ENCODE data around the gene LYAR. TPM values are rescaled to one million over a fixed set of nuclear protein-coding genes. Genes with fewer than 3 reads are reported as not detected.

Gene LYAR
- total RNA-seq, 1 experiment from 2014 or later = 105 TPM

GRCh38 chr4:4317496-4318232, 27.7 kb upstream of the LYAR start:
- no peak for DNase-seq (ENCODE audit: low read depth)

GRCh38 chr4:4316150-4316495, 26.2 kb upstream of the LYAR start:
- no peak for DNase-seq (ENCODE audit: low read depth)

GRCh38 chr4:4315461-4316149, 25.7 kb upstream of the LYAR start:
- no peak for DNase-seq (ENCODE audit: low read depth)

GRCh38 chr4:4311193-4311592, 21.2 kb upstream of the LYAR start:
- no peak for DNase-seq (ENCODE audit: low read depth)

GRCh38 chr4:4308800-4309441, 19.0 kb upstream of the LYAR start:
- DNase-seq (ENCODE audit: low read depth) = peak; percentile 90

- no peak for DNase-seq (ENCODE audit: low read depth)
These were observed 17.0 kb upstream of the LYAR start for GRCh38 chr4:4306920-4307319.

GRCh38 chr4:4302416-4302815, 12.5 kb upstream of the LYAR start:
- peak; percentile 52 for DNase-seq (ENCODE audit: low read depth)

- no peak for DNase-seq (ENCODE audit: low read depth)
These were observed 12.0 kb upstream of the LYAR start for GRCh38 chr4:4302001-4302400.

GRCh38 chr4:4299006-4299405, 9.1 kb upstream of the LYAR start:
- DNase-seq (ENCODE audit: low read depth) = no peak

GRCh38 chr4:4296283-4296846, 6.4 kb upstream of the LYAR start:
- DNase-seq (ENCODE audit: low read depth) = no peak

- no peak for DNase-seq (ENCODE audit: low read depth)
These were observed 3.3 kb upstream of the LYAR start for GRCh38 chr4:4293279-4293678.

- no peak for DNase-seq (ENCODE audit: low read depth)
These were observed 385 bp downstream of the LYAR start for GRCh38 chr4:4289597-4289940.

- DNase-seq (ENCODE audit: low read depth) = no peak
These were observed 899 bp downstream of the LYAR start for GRCh38 chr4:4289055-4289454.

GRCh38 chr4:4288098-4288497, 1.9 kb downstream of the LYAR start:
- no peak for DNase-seq (ENCODE audit: low read depth)

GRCh38 chr4:4284827-4285618, 4.9 kb downstream of the LYAR start:
- peak; percentile 71 for DNase-seq (ENCODE audit: low read depth)

GRCh38 chr4:4281787-4282186, 8.2 kb downstream of the LYAR start:
- DNase-seq (ENCODE audit: low read depth) = no peak

GRCh38 chr4:4277531-4277930, 12.4 kb downstream of the LYAR start:
- no peak for DNase-seq (ENCODE audit: low read depth)

- DNase-seq (ENCODE audit: low read depth) = no peak
These were observed 15.7 kb downstream of the LYAR start for GRCh38 chr4:4274226-4274625.

- DNase-seq (ENCODE audit: low read depth) = no peak
These were observed 18.0 kb downstream of the LYAR start for GRCh38 chr4:4271912-4272311.

GRCh38 chr4:4270529-4270928, 19.4 kb downstream of the LYAR start:
- peak; percentile 61 for DNase-seq (ENCODE audit: low read depth)

GRCh38 chr4:4269856-4270255, 20.1 kb downstream of the LYAR start:
- peak; percentile 89 for DNase-seq (ENCODE audit: low read depth)

- DNase-seq (ENCODE audit: low read depth) = no peak
These were observed 20.6 kb downstream of the LYAR start for GRCh38 chr4:4269331-4269731.
